SK-N-SH treated with all-trans-retinoic acid at 6 μM for 48 hours (cell line): ENCODE measurements around the gene RAB38.

ENCODE experiments used
- ATAC-seq: fragments of 200-7000 bp; cut with Tn5 transposase; 3 replicates; pipeline ENCODE4 v1.9.1; 2020; ENCODE audit warnings: mild to moderate bottlenecking, moderate library complexity
- ARNTL ChIP-seq: fragments of 450-650 bp; formaldehyde crosslinking; IDR thresholded peaks from 2 replicates; pipeline ENCODE4 v1.5.0; 2020; ENCODE audit warnings: low read depth, mild to moderate bottlenecking, moderate library complexity, borderline replicate concordance
- ISL1 ChIP-seq: fragments of 250-450 bp; sonication (Bioruptor Pico); IDR thresholded peaks from 2 replicates; pipeline ENCODE4 v2.1.2; 2022; ENCODE audit warnings: mild to moderate bottlenecking, moderate library complexity
- TOX ChIP-seq: fragments of 250-450 bp; sonication (Bioruptor Pico); IDR thresholded peaks from 2 replicates; pipeline ENCODE4 v1.8.0; 2021; ENCODE audit warnings: mild to moderate bottlenecking, moderate library complexity, borderline replicate concordance
- ZNF70 ChIP-seq: fragments of 450-650 bp; formaldehyde crosslinking; IDR thresholded peaks from 2 replicates; pipeline ENCODE4 v1.5.0; 2020; ENCODE audit warnings: mild to moderate bottlenecking, moderate library complexity
- ZNF8 ChIP-seq: fragments of 450-650 bp; formaldehyde crosslinking; IDR thresholded peaks from 2 replicates; pipeline ENCODE4 v1.5.0; 2020; ENCODE audit warnings: mild to moderate bottlenecking, moderate library complexity

The RAB38 gene

GRCh38 chr11:88064097-88064705 lies 111.0 kb downstream of the RAB38 start:
- no peak for ATAC-seq
- TF ChIP-seq TOX (CRISPR knock-in tag) (no peak), ARNTL (no peak), ISL1 (no peak), ZNF8 (no peak), ZNF70 (CRISPR knock-in tag) (no peak)
